DND-41 (cell line): ENCODE data around the gene TESMIN.

ENCODE experiments used
- CTCF ChIP-seq: IDR thresholded peaks from 2 replicates; pipeline ENCODE4 v1.5.1; 2012; ENCODE audit warnings: borderline replicate concordance, low read length, moderate library complexity, mild to moderate bottlenecking; ENCODE audit not compliant: poor library complexity, severe bottlenecking; ENCODE audit errors: extremely low read depth
- EZH2 ChIP-seq: IDR thresholded peaks from 3 replicates; pipeline ENCODE4 v1.6.1; 2012; ENCODE audit warnings: borderline replicate concordance, low read depth, mild to moderate bottlenecking, moderate library complexity, low read length, inconsistent platforms; ENCODE audit not compliant: severe bottlenecking

- TF ChIP-seq CTCF, result no peak
- TF ChIP-seq EZH2, result no peak
Measured at GRCh38 chr11:68664141-68664540, 87.2 kb downstream of the TESMIN start.
